H54 (cell line): Measurements from ENCODE around the gene RENBP.
"Not testable (repeated sequence)": the region's sequence is repeated elsewhere in the genome, so short reads cannot be mapped to it uniquely, and the experiment has no call there.

Experiments
- DNase-seq: peaks from one replicate; pipeline ENCODE4 v3.0.0; 2011; ENCODE audit warnings: low spot score, mixed read lengths; ENCODE audit not compliant: insufficient read length
- FAIRE-seq: peaks from 3 replicates; lab custom pipeline; 2011; peaks lifted over from hg19 to GRCh38; lab: Jason Lieb, UNC
- POLR2A ChIP-seq: IDR thresholded peaks from 2 replicates; pipeline ENCODE4 v1.6.1; 2011; ENCODE audit warnings: low read depth, mild to moderate bottlenecking, low read length

Gene RENBP

DNA sequence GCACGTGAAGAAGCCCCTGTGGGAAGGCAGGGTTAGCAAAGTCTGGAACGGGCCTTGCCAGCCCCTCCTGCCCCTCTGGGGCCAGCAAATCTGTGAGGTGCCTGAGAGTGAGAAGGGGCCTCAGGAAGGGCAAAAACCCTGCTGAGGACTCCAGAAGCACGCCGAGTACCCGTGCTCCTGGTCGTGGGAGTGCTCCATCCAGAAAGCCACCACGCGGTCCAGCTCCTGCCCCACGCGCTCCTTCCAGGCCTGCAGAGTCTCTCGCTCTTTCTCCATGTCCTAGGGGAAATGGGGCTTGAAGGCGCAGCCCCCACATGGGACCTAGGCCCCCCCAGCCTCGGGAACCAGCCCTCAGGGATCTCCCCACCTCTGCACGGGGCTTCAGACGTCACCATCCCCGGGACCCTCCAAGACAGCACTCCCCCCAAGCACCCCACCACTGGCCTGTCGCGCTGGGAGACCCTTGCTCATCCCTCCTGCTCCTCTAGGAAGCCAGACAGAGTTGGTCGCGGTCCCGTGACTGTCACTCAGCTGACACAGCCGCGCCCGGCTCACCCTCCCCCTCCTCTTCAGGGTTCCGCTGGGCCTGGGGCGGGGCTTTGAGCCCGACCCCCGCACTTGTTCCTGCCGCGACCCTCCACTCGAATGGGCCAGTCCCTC, at the start of gene RENBP:
RENBP (minus strand) TSS at position 504 of the 660 bp plus-strand sequence; CDS start at position 471, 33 bp downstream.
- FAIRE-seq = no peak

DNA sequence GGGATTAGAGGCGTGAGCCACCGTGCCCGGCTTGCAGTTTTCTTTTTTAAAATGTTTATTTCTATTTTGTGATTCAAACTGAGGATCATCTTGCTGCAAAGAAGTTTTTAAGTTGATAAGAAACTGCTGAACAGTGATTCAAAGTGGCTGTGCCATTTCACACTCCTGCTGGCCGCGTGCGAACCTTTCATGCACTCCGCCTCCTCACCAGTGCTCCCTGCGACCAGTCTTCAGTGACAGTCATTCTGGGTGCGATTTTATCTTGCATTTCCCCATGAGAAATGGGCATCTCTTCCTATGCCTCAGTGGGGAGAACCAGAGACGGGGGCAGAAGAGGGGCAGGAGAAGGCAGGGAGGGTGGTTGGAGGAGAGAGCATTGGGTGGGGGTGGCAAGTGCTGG, 49.5 kb upstream of the RENBP start:
- DNase-seq (no peak), FAIRE-seq (no peak)
- no peak for TF ChIP-seq POLR2A

More for the DNA sequence above, at the start of gene RENBP:
- no peak for DNase-seq
- no peak for TF ChIP-seq POLR2A

DNA sequence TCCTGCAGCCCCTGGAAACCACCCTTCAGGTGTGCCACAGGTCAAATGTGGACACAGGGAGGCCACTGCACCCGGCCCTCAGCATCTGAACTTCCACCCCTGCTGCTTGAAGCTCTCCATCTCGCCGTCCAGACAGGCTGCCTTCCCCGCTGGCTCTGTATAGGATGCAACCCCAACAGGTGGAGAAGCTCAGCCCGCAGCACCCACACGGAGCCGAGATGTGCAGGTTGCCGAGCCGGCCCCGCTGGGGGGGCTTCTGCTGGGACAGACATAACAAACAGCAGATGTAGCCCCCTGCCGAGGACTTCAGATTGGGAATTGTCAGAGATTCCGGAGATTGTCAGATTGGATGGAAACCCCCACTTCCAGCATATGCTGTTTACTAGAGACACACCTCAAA, 48.6 kb upstream of the RENBP start:
- FAIRE-seq (no peak), DNase-seq (no peak)
- no peak for TF ChIP-seq POLR2A

DNA sequence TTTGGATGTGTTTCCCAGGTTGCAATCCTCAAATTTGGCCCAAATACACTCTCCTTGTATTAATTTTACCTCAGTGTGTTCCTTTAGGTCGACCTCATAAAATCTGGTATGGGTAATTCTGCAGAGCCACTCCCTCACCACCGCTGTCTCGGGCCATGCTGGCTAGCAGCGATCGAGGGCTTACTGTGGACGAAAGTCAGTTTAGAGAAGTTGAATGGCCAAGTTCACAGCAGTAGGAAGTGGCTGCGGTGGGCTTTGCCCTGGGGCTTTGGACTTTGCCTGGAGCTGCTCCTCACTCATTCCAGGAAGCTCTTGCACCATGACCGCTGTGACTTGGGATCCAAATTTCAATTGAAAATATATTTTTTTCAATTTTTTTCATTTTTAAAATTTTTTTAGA, 47.7 kb upstream of the RENBP start:
- FAIRE-seq (no peak), DNase-seq (no peak)
- TF ChIP-seq POLR2A = no peak

DNA sequence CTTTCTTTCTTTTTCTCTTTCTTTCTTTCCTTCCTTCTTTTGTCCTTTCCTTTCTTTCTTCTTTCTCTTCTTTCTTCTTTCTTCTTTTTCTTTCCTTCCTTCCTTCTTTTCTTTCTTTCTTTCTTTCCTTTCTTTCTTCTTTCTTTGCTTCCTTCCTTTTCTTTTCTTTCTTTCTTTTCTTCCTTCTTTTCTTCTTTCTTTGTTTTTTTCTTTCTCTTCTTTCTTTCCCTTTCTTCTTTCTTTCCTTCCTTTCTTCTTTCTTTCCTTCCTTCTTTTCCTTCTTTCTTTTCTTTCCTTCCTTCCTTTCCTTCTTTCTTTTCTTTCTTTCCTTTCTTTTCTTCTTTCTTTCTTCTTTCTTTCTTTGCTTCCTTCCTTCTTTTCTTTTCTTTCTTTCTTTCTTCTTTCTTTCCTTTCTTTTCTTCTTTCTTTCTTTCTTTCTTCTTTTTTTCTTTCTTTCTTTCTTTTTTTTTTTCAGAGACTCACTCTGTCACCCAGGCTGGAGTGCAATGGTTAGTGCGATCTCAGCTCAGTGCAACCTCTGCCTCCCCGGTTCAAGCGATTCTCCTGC, 46.7 kb upstream of the RENBP start:
- DNase-seq (no peak), FAIRE-seq (no peak)
- no peak for TF ChIP-seq POLR2A

DNA sequence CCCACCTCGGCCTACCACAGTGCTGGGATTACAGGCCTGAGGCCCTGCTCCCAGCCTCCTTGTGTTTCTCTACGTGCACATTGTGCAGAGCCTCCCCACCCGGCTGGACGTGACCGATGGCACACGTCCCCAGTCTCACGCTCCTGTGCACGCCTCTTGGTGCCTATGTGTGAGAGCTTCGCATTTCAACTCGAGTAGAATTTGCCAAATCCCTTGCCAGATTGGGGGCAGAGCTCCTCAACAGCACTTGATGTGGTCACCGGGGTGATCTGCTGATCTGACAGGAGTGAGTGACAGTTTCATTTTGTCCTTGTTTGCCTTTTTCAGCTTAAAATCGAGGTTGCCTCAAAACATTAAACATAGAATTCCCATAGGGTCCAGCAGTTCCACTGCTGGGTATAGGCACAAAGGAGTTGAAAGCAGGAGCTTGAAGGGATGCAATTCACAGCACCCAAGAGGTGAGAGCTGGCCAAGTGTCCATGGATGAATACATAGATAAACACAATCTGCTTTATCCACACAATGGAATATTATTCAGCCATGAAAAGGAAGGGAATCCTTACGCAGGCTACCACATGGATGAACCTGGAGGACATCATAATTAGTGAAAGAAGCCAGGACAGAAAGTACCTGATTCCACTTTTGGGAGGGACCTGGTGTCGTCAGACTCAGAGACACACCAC, 45.7 kb upstream of the RENBP start:
- FAIRE-seq = no peak
- no peak for DNase-seq
- TF ChIP-seq POLR2A = no peak

DNA sequence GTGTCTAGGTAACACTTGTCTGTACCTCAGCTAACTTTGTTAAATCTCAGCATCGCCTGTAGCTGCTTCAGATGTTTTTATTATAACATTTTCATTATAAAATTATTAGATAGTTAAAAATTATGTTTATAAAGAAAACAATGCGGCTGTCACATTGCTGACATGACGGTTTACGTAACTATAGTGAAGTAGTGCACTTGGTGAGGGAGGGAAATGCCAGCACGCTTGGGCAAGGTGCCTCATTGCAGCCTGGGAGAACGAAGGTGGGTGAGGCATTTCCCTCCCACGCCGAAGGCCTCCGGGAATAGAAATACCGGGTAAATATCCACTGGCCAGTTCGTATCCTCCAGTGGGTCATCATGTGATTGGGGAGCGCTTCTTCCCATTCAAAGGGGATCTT, 44.0 kb upstream of the RENBP start:
- no peak for TF ChIP-seq POLR2A
- DNase-seq (no peak), FAIRE-seq (no peak)

DNA sequence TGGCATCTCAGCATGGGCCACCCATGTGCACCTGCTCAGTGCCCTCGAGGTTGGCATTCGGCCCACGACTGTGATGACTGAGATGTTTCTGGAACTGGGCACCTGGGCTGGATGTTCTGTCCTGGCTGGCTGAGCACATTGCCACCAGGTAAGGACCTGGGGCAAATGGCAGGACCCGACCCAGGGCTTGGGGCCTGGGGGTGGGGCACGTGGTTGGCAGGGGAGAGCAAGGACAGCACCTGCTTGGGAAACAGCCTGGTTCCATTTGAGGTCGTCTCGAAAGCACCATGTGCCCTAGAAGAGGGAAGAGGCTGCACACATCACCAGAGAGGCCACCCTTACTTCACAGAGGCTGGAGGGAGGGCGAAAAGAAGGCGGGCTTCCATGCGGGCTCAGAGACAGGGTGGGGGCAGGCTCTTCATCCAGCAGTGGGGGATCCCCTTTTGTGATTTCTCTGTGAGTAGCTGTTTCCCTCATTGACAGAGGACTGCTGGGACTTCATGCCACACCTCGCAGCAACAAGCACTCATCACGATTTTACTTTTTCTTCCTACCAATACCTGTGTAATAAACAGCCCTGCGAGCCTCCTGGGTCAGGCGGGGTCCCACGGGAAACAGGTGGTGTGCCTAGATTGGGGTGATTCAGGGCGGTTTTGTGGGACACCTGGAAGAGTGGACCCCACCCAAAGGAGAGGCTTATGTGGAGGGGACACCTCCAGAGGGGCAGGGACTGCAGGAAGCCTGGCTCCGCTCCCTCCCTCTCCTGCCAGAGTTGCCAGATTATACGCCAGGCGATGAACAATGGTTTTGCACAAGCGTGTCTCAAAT, 40.1 kb upstream of the RENBP start:
- no peak for FAIRE-seq
- no peak for DNase-seq
- TF ChIP-seq POLR2A = no peak

DNA sequence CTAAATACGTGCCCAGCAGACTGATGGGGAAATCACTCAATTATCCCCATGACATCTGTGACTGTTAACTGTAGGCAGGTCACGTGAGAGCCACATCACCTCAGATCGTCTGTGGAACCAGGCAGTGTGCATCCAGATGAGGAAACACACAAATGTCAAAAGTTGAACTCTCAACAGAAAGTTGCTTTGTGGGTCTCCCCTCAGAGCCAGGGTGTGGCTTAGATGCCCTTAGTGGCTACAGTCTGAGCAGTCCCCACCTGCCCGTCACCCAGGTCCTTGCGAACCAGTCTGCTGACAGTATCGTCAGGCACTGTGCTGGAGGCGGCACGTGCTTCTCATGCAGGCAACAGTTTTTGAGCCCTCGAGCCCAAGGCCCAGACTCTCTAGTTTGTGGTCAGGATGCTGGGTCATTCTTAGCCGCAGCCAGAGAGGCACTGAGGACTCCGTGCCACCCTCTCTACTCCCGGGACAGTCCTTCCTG, 38.9 kb upstream of the RENBP start:
- no peak for TF ChIP-seq POLR2A
- FAIRE-seq = no peak
- DNase-seq = no peak

DNA sequence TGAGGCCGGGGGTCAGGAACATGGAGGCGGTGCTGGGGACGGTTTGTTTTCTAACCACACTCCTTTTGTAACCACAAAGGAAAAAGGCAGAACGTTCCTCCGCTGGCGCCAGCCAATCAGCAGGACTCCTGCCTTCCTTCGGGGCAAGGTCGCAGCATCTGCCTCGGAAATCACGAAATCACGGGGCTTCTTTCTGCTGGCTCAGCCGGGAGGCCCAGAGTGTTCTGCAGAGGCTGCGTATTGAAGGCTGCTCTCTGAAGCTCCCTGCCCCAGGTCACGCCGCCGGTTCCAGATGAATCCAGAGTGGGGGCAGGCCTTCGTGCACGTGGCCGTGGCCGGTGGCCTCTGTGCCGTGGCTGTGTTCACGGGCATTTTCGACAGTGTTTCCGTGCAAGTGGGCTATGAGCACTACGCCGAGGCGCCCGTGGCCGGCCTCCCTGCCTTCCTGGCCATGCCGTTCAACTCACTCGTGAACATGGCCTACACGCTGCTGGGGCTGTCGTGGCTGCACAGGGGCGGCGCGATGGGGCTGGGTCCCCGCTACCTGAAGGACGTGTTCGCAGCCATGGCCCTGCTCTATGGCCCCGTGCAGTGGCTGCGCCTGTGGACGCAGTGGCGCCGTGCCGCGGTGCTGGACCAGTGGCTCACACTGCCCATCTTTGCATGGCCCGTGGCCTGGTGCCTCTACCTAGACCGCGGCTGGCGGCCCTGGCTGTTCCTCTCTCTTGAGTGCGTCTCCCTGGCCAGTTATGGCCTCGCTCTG, 37.5 kb upstream of the RENBP start:
- DNase-seq = no peak
- no peak for FAIRE-seq
- no peak for TF ChIP-seq POLR2A

DNA sequence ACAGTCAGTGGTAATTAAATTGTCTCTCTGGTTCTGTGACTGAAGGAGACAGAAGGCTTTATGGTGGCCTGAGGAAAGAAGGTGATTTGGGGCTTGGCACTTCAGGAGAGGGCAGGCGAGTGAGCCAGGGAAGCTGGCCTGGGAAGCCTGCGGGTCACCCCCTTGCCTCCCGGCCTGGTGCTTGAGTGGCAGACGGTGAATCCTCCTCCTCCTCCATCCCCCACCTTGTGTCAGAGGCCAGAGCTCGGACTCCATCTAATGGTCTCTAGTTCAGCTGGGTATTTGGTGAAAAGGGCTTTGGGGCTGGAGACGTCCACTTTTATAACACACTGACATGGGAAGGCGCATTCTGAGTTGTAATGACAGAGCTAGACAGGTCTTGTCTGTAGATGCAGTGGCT, 36.8 kb upstream of the RENBP start:
- no peak for DNase-seq
- no peak for TF ChIP-seq POLR2A
- no peak for FAIRE-seq

DNA sequence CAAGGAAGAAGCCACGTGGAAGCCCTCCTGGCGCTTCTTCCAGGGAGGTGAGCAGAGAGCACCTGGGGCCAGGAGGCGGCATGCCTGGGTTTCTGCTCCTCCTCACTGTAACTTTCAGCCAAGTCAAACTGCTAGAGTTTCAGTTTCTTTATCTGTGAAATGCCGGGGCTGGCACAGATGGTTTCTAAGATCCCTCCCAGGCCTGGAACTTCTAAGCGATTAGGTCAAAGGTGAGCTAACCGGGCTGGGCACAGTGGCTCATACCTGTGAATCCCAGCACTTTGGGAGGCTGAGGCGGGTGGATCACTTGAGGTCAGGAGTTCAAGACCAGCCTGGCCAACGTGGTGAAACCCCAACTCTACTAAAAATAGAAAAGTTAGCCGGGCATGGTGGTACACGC, 36.0 kb upstream of the RENBP start:
- not testable (repeated sequence) for FAIRE-seq, DNase-seq

DNA sequence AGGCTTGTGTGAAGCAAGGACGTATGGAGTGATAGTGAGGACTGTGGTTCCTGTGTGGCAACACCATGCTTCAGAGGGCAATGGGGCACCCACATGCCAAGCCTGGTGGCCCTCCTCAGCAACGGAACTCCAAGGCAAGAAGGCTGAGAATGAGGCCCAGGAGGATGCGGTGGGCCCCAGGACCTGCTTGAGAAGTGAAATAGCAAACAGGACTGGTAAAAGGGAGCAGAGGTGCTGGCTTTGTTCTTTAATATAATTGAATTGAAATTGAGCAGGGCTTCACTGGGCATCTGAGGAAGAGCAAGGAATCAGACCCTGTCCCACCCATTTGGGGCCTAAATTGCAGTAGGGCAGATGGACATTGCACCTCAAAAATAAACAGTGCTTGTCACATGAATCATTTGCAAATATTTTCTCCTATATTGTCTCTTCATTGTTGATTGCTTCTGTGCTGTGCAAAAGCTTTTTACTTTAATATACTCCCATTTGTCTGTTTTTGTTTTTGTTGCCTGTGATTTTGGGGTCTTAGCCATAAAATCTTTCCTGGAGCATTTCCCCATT, 30.4 kb upstream of the RENBP start:
- DNase-seq (no peak), FAIRE-seq (no peak)
- no peak for TF ChIP-seq POLR2A
